Epithelial cell of proximal tubule (primary cell): ENCODE measurements around the gene ISOC1. TPM values are rescaled to one million over a fixed set of nuclear protein-coding genes. Genes with fewer than 3 reads are reported as not detected.

Experiments used
- DNase-seq: peaks from one replicate; pipeline ENCODE4 v3.0.0-alpha.2; 2011; ENCODE audit warnings: low read depth
- H3K4me3 ChIP-seq: 2 replicates; pipeline ENCODE4 v1.5.1; 2011; ENCODE audit warnings: low read depth, mild to moderate bottlenecking, low read length
- total RNA-seq: library from RNA; depleted of rRNA; stranded (reverse); fragments of >200 nt; gene quantifications from 2 replicates; pipeline ENCODE4 v1.2.3, GENCODE V29; 2015
- TF ChIP-seq, protein P1 (sequence below): conservative IDR thresholded peaks from 2 replicates; pipeline ENCODE4 v1.5.1; 2012; ENCODE audit warnings: low read depth, mild to moderate bottlenecking, low read length

The ISOC1 gene
- total RNA-seq, 1 donor from 2014 or later: 31.0 TPM

DNA sequence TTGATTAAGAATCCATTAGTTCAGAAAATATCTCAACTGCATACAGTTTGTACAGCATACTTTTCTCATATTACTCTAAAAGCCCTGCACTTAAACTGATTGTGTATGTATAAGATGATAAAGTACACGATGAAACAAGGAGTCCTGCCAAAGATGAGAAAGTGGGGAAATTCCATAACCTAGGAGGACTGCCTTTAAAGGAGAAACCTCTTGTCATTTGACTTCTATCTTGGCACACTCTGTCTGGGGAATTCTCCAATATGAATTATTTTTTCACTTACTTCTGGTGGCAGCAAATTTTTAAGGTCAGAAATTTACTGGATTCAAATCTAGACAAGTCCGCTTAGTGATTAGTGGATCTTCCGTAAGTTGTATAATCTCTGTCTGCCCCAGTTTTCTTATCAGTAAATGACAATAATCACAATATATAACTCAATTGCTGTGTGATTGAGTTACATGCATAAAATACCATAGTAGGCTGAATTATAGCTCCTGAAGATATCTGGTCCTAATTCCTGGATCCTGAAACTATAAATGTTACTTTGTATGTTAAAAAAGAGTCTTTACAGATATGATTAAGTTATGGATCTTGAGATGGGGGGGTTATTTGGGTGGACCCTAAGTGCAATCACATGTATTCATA is 17.0 kb upstream of the ISOC1 start:
- H3K4me3 ChIP-seq: no peak overlapping the region
- no peak for DNase-seq
- TF ChIP-seq, protein P1, sequence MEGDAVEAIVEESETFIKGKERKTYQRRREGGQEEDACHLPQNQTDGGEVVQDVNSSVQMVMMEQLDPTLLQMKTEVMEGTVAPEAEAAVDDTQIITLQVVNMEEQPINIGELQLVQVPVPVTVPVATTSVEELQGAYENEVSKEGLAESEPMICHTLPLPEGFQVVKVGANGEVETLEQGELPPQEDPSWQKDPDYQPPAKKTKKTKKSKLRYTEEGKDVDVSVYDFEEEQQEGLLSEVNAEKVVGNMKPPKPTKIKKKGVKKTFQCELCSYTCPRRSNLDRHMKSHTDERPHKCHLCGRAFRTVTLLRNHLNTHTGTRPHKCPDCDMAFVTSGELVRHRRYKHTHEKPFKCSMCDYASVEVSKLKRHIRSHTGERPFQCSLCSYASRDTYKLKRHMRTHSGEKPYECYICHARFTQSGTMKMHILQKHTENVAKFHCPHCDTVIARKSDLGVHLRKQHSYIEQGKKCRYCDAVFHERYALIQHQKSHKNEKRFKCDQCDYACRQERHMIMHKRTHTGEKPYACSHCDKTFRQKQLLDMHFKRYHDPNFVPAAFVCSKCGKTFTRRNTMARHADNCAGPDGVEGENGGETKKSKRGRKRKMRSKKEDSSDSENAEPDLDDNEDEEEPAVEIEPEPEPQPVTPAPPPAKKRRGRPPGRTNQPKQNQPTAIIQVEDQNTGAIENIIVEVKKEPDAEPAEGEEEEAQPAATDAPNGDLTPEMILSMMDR: no peak

DNA sequence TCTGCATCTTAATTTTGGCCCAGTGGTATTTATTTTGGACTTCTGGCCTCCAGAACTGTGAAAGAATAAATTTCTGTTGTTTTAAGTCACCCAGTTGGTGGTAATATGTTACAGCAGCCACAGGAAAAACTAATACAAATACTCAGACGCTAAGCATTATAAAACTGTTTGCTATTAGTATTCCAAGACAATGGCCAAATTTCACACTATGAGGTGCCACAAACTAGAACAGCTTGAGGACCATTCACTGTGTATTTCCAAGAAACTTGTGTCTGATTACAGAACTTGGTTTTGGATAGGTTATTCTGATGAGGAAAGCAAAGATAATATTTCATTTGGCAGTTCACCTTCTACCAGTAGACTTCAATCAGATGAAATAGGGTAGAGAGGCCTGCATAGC is 16.3 kb upstream of the ISOC1 start:
- H3K4me3 ChIP-seq: no peak overlapping the region
- no peak for DNase-seq
- TF ChIP-seq, protein P1: no peak

DNA sequence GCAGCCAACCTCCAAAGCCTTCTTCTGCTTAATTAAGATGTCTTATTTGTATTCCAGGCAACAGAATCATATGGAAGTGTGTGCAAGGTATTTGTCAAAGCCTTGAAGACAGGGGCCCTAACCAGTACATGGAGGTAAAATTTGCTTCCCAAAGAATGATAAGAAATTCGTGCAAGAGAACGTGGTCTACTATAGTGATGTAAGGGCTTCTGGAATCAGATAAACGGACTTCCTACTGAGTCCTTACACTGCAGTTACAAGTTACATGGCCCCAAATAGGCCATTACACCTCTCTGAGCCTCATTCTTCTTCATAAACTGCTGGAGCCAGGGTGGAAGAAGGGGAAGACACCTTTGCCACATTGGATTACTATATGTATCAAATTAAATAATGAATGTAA is 15.9 kb upstream of the ISOC1 start:
- DNase-seq: no peak
- TF ChIP-seq, protein P1: no peak
- H3K4me3 ChIP-seq: no peak overlapping the region

DNA sequence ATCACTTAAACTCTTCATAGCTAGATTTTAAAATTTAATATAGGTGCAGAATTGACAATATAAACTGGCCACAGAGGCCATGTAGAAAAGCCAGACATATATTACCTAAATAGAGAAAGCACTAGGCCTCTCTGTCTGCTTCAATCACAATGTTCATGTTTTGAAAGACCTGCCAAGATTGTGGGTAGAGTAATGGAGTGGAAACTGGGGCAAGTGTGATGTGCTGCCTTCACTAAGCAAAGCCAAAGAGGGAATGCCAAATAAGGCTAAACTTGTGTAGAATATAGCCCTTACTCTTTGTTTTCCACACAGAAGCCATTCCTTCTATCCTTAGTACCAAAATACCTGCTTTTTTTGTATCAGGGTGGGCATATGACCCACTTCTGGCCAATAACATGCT is 15.1 kb upstream of the ISOC1 start:
- no peak overlapping the region for H3K4me3 ChIP-seq
- TF ChIP-seq, protein P1: no peak
- no peak for DNase-seq

DNA sequence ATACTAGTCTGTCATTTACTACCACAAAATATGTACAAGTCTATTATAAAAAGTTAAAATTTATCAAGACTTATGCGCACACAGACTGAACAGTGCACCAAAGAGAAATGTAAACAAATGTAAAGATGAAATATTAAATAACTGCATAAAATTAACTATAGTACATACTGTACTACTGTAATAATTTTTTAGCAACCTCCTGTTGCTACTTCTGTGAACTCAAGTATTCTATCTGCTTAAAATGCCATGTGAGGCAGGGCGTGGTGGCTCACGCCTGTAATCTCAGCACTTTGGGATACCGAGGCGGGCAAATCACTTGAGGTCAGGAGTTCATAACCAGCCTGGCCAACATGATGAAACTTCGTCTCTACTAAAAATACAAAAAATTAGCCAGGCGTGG is 13.8 kb upstream of the ISOC1 start:
- no peak for DNase-seq
- TF ChIP-seq, protein P1: no peak
- H3K4me3 ChIP-seq: no peak overlapping the region

DNA sequence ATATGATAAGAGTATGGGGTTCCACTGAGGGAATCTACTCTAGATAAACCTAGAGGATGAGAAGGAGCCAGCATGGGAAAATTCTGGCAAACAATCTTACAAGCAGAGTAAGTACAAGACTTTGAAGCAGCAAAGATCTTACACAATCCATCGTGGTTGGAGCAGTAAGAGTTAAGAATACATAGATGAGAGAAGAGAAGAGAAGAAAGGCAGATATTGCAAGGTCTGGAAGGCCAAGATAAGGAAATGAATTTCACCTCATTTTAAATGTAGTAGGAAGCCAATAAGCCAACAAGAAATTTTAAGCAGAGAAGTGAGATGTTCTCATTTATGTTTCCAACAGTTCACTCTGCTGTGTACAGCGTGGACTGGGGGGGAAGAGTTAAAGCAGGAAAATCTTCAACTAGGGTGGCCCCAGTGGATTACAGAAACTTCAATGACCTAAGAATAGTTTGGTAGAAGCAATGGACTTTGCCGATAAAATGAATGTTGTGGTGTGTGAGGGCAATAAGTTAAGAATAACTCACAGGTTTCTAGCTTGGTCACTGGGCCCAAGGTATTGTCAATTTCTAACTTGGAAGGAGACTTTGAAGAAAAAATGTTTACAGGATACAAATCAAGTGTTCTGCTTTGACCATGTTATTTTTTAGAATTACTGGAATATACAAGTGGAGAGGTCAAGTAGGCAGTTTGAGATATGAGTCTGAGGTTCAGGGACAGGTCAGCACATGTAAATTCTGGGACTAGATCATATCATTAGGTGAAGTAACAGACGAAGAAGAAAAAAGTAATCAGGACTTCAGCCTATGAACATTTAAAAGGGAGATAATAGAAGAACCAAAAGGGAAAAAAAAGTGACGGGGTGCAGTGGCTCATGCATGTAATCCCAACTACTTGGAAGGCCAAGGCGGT is 12.1 kb upstream of the ISOC1 start:
- TF ChIP-seq, protein P1: no peak
- DNase-seq: no peak
- no peak overlapping the region for H3K4me3 ChIP-seq
